DOHH2 (cell line): ENCODE data around the gene ALDH1L1.
"Not testable (repeated sequence)": the region's sequence is repeated elsewhere in the genome, so short reads cannot be mapped to it uniquely, and the experiment has no call there.

ENCODE experiments used
- H3F3A ChIP-seq: fragments of 200-600 bp; sonication (generic), shearing (Covaris generic); 2 replicates; pipeline ENCODE4 v1.6.0; 2016; ENCODE audit warnings: antibody characterized with exemption, mild to moderate bottlenecking; ENCODE audit not compliant: control insufficient read depth, insufficient read depth
- H3K27ac ChIP-seq: fragments of 200-600 bp; sonication (generic); 2 replicates; pipeline ENCODE4 v1.5.1; 2014; ENCODE audit warnings: low read depth, mild to moderate bottlenecking, low read length, moderate library complexity
- H3K27me3 ChIP-seq: fragments of 200-600 bp; sonication (generic); 2 replicates; pipeline ENCODE4 v1.6.1; 2014; ENCODE audit warnings: mild to moderate bottlenecking, low read length, mixed read lengths; ENCODE audit not compliant: control insufficient read depth
- H3K36me3 ChIP-seq: fragments of 200-600 bp; sonication (generic); 2 replicates; pipeline ENCODE4 v1.6.1; 2014; ENCODE audit warnings: mild to moderate bottlenecking, low read length, moderate library complexity, mixed read lengths; ENCODE audit not compliant: control insufficient read depth
- H3K4me1 ChIP-seq: fragments of 200-600 bp; sonication (generic); 2 replicates; pipeline ENCODE4 v1.6.1; 2014; ENCODE audit warnings: mild to moderate bottlenecking, low read length, mixed read lengths; ENCODE audit not compliant: control insufficient read depth
- H3K4me2 ChIP-seq: fragments of 200-600 bp; sonication (generic); 2 replicates; pipeline ENCODE4 v1.6.0; 2014; ENCODE audit warnings: mild to moderate bottlenecking, low read length, moderate library complexity
- H3K4me3 ChIP-seq: fragments of 200-600 bp; sonication (generic); 2 replicates; pipeline ENCODE4 v1.5.1; 2014; ENCODE audit warnings: mild to moderate bottlenecking, low read length, mixed read lengths
- H3K79me2 ChIP-seq: fragments of 200-600 bp; sonication (generic); 2 replicates; pipeline ENCODE4 v1.6.1; 2014; ENCODE audit warnings: mild to moderate bottlenecking, low read length, mixed read lengths; ENCODE audit not compliant: control insufficient read depth
- H3K9me2 ChIP-seq: fragments of 200-600 bp; sonication (generic); replicated peaks from 2 replicates; pipeline ENCODE4 v1.6.1; 2014; ENCODE audit warnings: mild to moderate bottlenecking, low read length, mixed read lengths; ENCODE audit not compliant: control insufficient read depth
- H3K9me3 ChIP-seq: fragments of 200-600 bp; sonication (generic); 2 replicates; pipeline ENCODE4 v1.6.1; 2014; ENCODE audit warnings: antibody characterized with exemption, low read length, mixed read lengths; ENCODE audit not compliant: control insufficient read depth, insufficient read depth
- H4K20me1 ChIP-seq: fragments of 200-600 bp; sonication (generic); 2 replicates; pipeline ENCODE4 v1.6.0; 2014; ENCODE audit warnings: low read depth, mild to moderate bottlenecking, antibody characterized with exemption, low read length, moderate library complexity; ENCODE audit not compliant: control insufficient read depth, insufficient read depth
- CTCF ChIP-seq: fragments of 200-600 bp; sonication (generic); IDR thresholded peaks from one replicate; pipeline ENCODE4 v1.5.1; 2014; ENCODE audit warnings: antibody characterized with exemption, mild to moderate bottlenecking, low read depth, low read length; ENCODE audit not compliant: poor library complexity, severe bottlenecking
- EZH2phosphoT487 ChIP-seq: fragments of 200-600 bp; sonication (generic); IDR thresholded peaks from 2 replicates; pipeline ENCODE4 v1.6.1; 2017; ENCODE audit warnings: borderline replicate concordance, mild to moderate bottlenecking, antibody characterized with exemption, low read length, moderate library complexity, mixed read lengths

The ALDH1L1 gene

GRCh38 chr3:126098391-126098858, 82.0 kb downstream of the ALDH1L1 start:
- Histone ChIP-seq H3K4me3 (no peak overlapping the region), H3K4me2 (no peak overlapping the region), H3K9me2 (no peaks in the 10 kb centered on the region), H3F3A (no peaks in the 10 kb centered on the region), H3K27me3 (no peaks in the 10 kb centered on the region), H3K27ac (no peak overlapping the region), H3K79me2 (no peaks in the 10 kb centered on the region), H4K20me1 (no peaks in the 10 kb centered on the region), H3K9me3 (peaks cover 7% of the 10 kb centered on the region; the same call in 1 of the 2 replicates), H3K4me1 (no peaks in the 10 kb centered on the region), H3K36me3 (no peaks in the 10 kb centered on the region)
- TF ChIP-seq CTCF (no peak), EZH2phosphoT487 (no peak)

- Histone ChIP-seq H3K27ac (no peak overlapping the region), H3K4me1 (no peaks in the 10 kb centered on the region), H3K27me3 (no peaks in the 10 kb centered on the region), H3K4me3 (no peak overlapping the region), H3K4me2 (no peak overlapping the region), H3F3A (no peaks in the 10 kb centered on the region), H3K79me2 (no peaks in the 10 kb centered on the region), H3K9me2 (no peaks in the 10 kb centered on the region), H3K9me3 (peaks cover 7% of the 10 kb centered on the region; the same call in 1 of the 2 replicates), H3K36me3 (no peaks in the 10 kb centered on the region), H4K20me1 (no peaks in the 10 kb centered on the region)
- TF ChIP-seq CTCF = no peak
- TF ChIP-seq EZH2phosphoT487 = no peak
Observed at GRCh38 chr3:126097801-126098200, 82.6 kb downstream of the ALDH1L1 start.

GRCh38 chr3:126096274-126096673, 84.1 kb downstream of the ALDH1L1 start:
- H3K27me3 ChIP-seq, H3K4me1 ChIP-seq, H3K4me3 ChIP-seq, H3K36me3 ChIP-seq, H4K20me1 ChIP-seq, H3K9me2 ChIP-seq, H3K79me2 ChIP-seq, H3F3A ChIP-seq, H3K4me2 ChIP-seq, H3K9me3 ChIP-seq, H3K27ac ChIP-seq: not testable (repeated sequence)

- H3K4me3 ChIP-seq, H4K20me1 ChIP-seq, H3K27me3 ChIP-seq, H3K27ac ChIP-seq, H3K9me2 ChIP-seq, H3K9me3 ChIP-seq, H3K4me2 ChIP-seq, H3K36me3 ChIP-seq, H3F3A ChIP-seq, H3K79me2 ChIP-seq, H3K4me1 ChIP-seq: not testable (repeated sequence)
Observed at GRCh38 chr3:126092128-126092527, 88.3 kb downstream of the ALDH1L1 start.
